ENCODE measurements around the gene GAMT. TPM values are rescaled to one million over a fixed set of nuclear protein-coding genes. Genes with fewer than 3 reads are reported as not detected.
"Not testable (repeated sequence)": the region's sequence is repeated elsewhere in the genome, so short reads cannot be mapped to it uniquely, and the experiment has no call there.

GAMT gene
- total RNA-seq, 2 experiments from 2014 or later = 21.0 to 21.1 TPM

- no peak overlapping the region for H3K27ac Mint-ChIP-seq
- H3K4me1 Mint-ChIP-seq (ENCODE audit: low read depth) = peaks cover 3% of the 10 kb centered on the region
- no peaks in the 10 kb centered on the region for H3K9me3 Mint-ChIP-seq
- no peak for DNase-seq
- POLR2A ChIA-PET = no interaction called here
- no peaks in the 10 kb centered on the region for H3K27me3 Mint-ChIP-seq
- intact Hi-C loops (cut with micrococcal nuclease) = no loop called here
- H3K4me3 Mint-ChIP-seq = no peak overlapping the region
- CTCF ChIA-PET = interaction anchor here (0.8 kb wide), 1 partner anchor 9 kb away, joined by 3 read pairs; no protein-coding TSS in a partner anchor
- H3K36me3 Mint-ChIP-seq = peaks cover 46% of the 10 kb centered on the region
These were observed 21.0 kb upstream of the GAMT start for GRCh38 chr19:1422360-1422759.

- Mint-ChIP-seq H3K4me1 (ENCODE audit: low read depth) (peaks cover 4% of the 10 kb centered on the region), H3K9me3 (no peaks in the 10 kb centered on the region), H3K27me3 (no peaks in the 10 kb centered on the region), H3K27ac (no peak overlapping the region), H3K36me3 (peaks cover 49% of the 10 kb centered on the region), H3K4me3 (no peak overlapping the region)
- ChIA-PET CTCF (interaction anchor here (0.8 kb wide), 1 partner anchor 9 kb away, joined by 3 read pairs; no protein-coding TSS in a partner anchor), POLR2A (interaction anchor here (0.6 kb wide), 1 partner anchor 145 kb away, joined by 3 read pairs; no protein-coding TSS in a partner anchor)
- intact Hi-C loops (cut with micrococcal nuclease) = no loop called here
- no peak for DNase-seq
These were observed 20.6 kb upstream of the GAMT start for GRCh38 chr19:1421958-1422305.

GRCh38 chr19:1421218-1421957 lies 20.0 kb upstream of the GAMT start:
- Mint-ChIP-seq H3K4me3 (no peak overlapping the region), H3K27ac (no peak overlapping the region), H3K9me3 (no peaks in the 10 kb centered on the region), H3K36me3 (peaks cover 51% of the 10 kb centered on the region), H3K27me3 (no peaks in the 10 kb centered on the region), H3K4me1 (ENCODE audit: low read depth) (peaks cover 5% of the 10 kb centered on the region)
- intact Hi-C loops (cut with micrococcal nuclease) = no loop called here
- ChIA-PET CTCF (no interaction called here), POLR2A (interaction anchor here (0.6 kb wide), 2 partner anchors 9 to 144 kb away, joined by 3 to 5 read pairs; no protein-coding TSS in a partner anchor)
- no peak for DNase-seq

- intact Hi-C loops (cut with micrococcal nuclease) = no loop called here
- peaks cover 51% of the 10 kb centered on the region for H3K36me3 Mint-ChIP-seq
- no peaks in the 10 kb centered on the region for H3K27me3 Mint-ChIP-seq
- no peak overlapping the region for H3K27ac Mint-ChIP-seq
- no peak overlapping the region for H3K4me3 Mint-ChIP-seq
- H3K9me3 Mint-ChIP-seq = no peaks in the 10 kb centered on the region
- H3K4me1 Mint-ChIP-seq (ENCODE audit: low read depth) = peaks cover 13% of the 10 kb centered on the region
- CTCF ChIA-PET = interaction anchor here (0.9 kb wide), 1 partner anchor 24 kb away, joined by 3 read pairs; no protein-coding TSS in a partner anchor
- POLR2A ChIA-PET = no interaction called here
- DNase-seq = no peak
These were observed 19.2 kb upstream of the GAMT start for GRCh38 chr19:1420590-1420989.

- Mint-ChIP-seq H3K4me1 (ENCODE audit: low read depth) (peaks cover 18% of the 10 kb centered on the region), H3K36me3 (peaks cover 51% of the 10 kb centered on the region)
- H3K9me3 Mint-ChIP-seq; H3K27ac Mint-ChIP-seq; POLR2A ChIA-PET; H3K27me3 Mint-ChIP-seq; H3K4me3 Mint-ChIP-seq; DNase-seq; intact Hi-C loops (cut with micrococcal nuclease): not testable (repeated sequence)
- CTCF ChIA-PET = interaction anchor here (0.9 kb wide), 1 partner anchor 24 kb away, joined by 3 read pairs; no protein-coding TSS in a partner anchor
These were observed 18.7 kb upstream of the GAMT start for GRCh38 chr19:1420085-1420484.

GRCh38 chr19:1418951-1419738 lies 17.8 kb upstream of the GAMT start:
- ChIA-PET CTCF (interaction anchor here (0.7 to 1.2 kb wide), 2 partner anchors 10 to 26 kb away, joined by 3 read pairs; no protein-coding TSS in a partner anchor), POLR2A (no interaction called here)
- peaks cover 24% of the 10 kb centered on the region for H3K4me1 Mint-ChIP-seq (ENCODE audit: low read depth)
- no peaks in the 10 kb centered on the region for H3K27me3 Mint-ChIP-seq
- intact Hi-C loops (cut with micrococcal nuclease) = no loop called here
- no peaks in the 10 kb centered on the region for H3K9me3 Mint-ChIP-seq
- H3K27ac Mint-ChIP-seq = no peak overlapping the region
- peaks cover 48% of the 10 kb centered on the region for H3K36me3 Mint-ChIP-seq
- H3K4me3 Mint-ChIP-seq = no peak overlapping the region
- DNase-seq = no peak

GRCh38 chr19:1418496-1418775 lies 17.1 kb upstream of the GAMT start:
- Mint-ChIP-seq H3K27me3 (no peaks in the 10 kb centered on the region), H3K9me3 (no peaks in the 10 kb centered on the region), H3K4me3 (no peak overlapping the region), H3K4me1 (ENCODE audit: low read depth) (peaks cover 31% of the 10 kb centered on the region), H3K36me3 (peaks cover 42% of the 10 kb centered on the region), H3K27ac (no peak overlapping the region)
- intact Hi-C loops (cut with micrococcal nuclease) = no loop called here
- ChIA-PET POLR2A (no interaction called here), CTCF (interaction anchor here (0.7 to 1.2 kb wide), 2 partner anchors 9 to 26 kb away, joined by 3 read pairs; no protein-coding TSS in a partner anchor)
- DNase-seq = no peak

GRCh38 chr19:1417681-1418495 lies 16.5 kb upstream of the GAMT start:
- Mint-ChIP-seq H3K36me3 (peaks cover 38% of the 10 kb centered on the region), H3K9me3 (no peaks in the 10 kb centered on the region), H3K27me3 (no peaks in the 10 kb centered on the region), H3K4me3 (no peak overlapping the region), H3K27ac (no peak overlapping the region), H3K4me1 (ENCODE audit: low read depth) (peaks cover 37% of the 10 kb centered on the region)
- intact Hi-C loops (cut with micrococcal nuclease) = no loop called here
- POLR2A ChIA-PET = no interaction called here
- DNase-seq = no peak
- CTCF ChIA-PET = interaction anchor here (0.7 to 1.2 kb wide), 2 partner anchors 9 to 27 kb away, joined by 3 read pairs; no protein-coding TSS in a partner anchor

- H3K4me1 Mint-ChIP-seq (ENCODE audit: low read depth) = peaks cover 44% of the 10 kb centered on the region
- no peak for DNase-seq
- POLR2A ChIA-PET = no interaction called here
- no peaks in the 10 kb centered on the region for H3K9me3 Mint-ChIP-seq
- CTCF ChIA-PET = no interaction called here
- intact Hi-C loops (cut with micrococcal nuclease) = no loop called here
- no peaks in the 10 kb centered on the region for H3K27me3 Mint-ChIP-seq
- no peak overlapping the region for H3K4me3 Mint-ChIP-seq
- no peak overlapping the region for H3K27ac Mint-ChIP-seq
- H3K36me3 Mint-ChIP-seq = peaks cover 32% of the 10 kb centered on the region
These were observed 15.8 kb upstream of the GAMT start for GRCh38 chr19:1417145-1417544.

GRCh38 chr19:1416014-1416841 lies 14.9 kb upstream of the GAMT start:
- Mint-ChIP-seq H3K9me3 (no peaks in the 10 kb centered on the region), H3K27me3 (no peaks in the 10 kb centered on the region), H3K4me1 (ENCODE audit: low read depth) (peaks cover 53% of the 10 kb centered on the region), H3K4me3 (no peak overlapping the region), H3K36me3 (peaks cover 31% of the 10 kb centered on the region), H3K27ac (peak overlapping the region; percentile 81)
- no peak for DNase-seq
- ChIA-PET CTCF (interaction anchor here (0.5 kb wide), 1 partner anchor 68 kb away, joined by 5 read pairs; no protein-coding TSS in a partner anchor), POLR2A (no interaction called here)
- intact Hi-C loops (cut with micrococcal nuclease) = no loop called here

- DNase-seq = peak; percentile 51
- Mint-ChIP-seq H3K27me3 (no peaks in the 10 kb centered on the region), H3K4me3 (no peak overlapping the region), H3K27ac (peak overlapping the region; percentile 85), H3K4me1 (ENCODE audit: low read depth) (peaks cover 77% of the 10 kb centered on the region), H3K9me3 (no peaks in the 10 kb centered on the region), H3K36me3 (peaks cover 37% of the 10 kb centered on the region)
- CTCF ChIA-PET = interaction anchor here (0.8 to 1.0 kb wide), 3 partner anchors 9 to 32 kb away, joined by 3 to 4 read pairs (median 3); no protein-coding TSS in a partner anchor
- POLR2A ChIA-PET = interaction anchor here (0.7 to 1.8 kb wide), 2 partner anchors 14 to 32 kb away, joined by 3 to 5 read pairs; no protein-coding TSS in a partner anchor
- intact Hi-C loops (cut with micrococcal nuclease) = no loop called here
These were observed 11.9 kb upstream of the GAMT start for GRCh38 chr19:1412995-1413800.
